Panc1 (cell line): ENCODE measurements around the gene HOXA13.

Experiments
- CTCF ChIP-seq: fragments of 450-650 bp; IDR thresholded peaks from 2 replicates; pipeline ENCODE4 v1.5.1; 2017; ENCODE audit warnings: mild to moderate bottlenecking
- POLR2AphosphoS5 ChIP-seq: IDR thresholded peaks from 2 replicates; pipeline ENCODE4 v1.6.1; 2012; ENCODE audit warnings: mild to moderate bottlenecking, low read depth, low read length, moderate library complexity
- REST ChIP-seq, 2 experiments: IDR thresholded peaks; 2 replicates each; pipeline ENCODE4 v1.6.1; 2011 to 2012; ENCODE audit warnings: low read depth in 2 of 2, control low read depth in 1 of 2, low read length in 1 of 2, mild to moderate bottlenecking in 1 of 2, moderate library complexity in 1 of 2; ENCODE audit not compliant: insufficient read depth in 1 of 2

- TF ChIP-seq CTCF = no peak
- TF ChIP-seq POLR2AphosphoS5 = no peak
- TF ChIP-seq REST (IDR thresholded peaks at IDR 0.05; ENCODE audit: insufficient read depth in 1 of 2, low read depth in 2 of 2, low read length in 1 of 2) = no peak
Measured at GRCh38 chr7:27229448-27229847, 29.6 kb upstream of the HOXA13 start.
